Ecto neural progenitor cell (in vitro differentiated cells): Measurements from ENCODE around the gene SLC12A8.

Experiments used
- DNase-seq: peaks from one replicate; pipeline ENCODE4 v3.0.0-alpha.2; 2018; ENCODE audit warnings: low spot score

The SLC12A8 gene

DNA sequence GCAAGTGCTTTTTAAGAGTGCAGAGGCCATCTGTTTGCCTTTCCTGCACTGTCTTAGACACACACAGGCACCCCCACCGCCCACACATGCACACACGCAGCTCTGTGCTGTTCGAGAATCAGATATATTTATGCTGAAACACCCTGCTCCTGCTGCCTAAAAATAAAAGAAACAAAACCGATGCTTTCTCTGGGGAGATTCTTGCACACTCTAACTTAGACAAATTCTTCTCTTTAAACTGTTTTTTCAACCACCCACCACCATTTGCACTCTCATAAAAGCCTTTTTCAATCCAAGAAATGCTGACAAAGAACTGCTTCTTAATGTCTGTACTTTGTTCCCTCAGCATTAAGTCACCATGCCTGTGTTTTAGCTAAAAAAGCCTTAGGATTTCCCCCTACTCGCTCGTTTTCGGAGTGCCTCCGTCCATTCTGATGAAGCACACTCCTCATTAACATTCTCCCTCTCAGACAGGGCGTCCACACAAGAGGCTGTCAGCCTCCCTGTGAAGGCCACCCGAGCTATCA is 26.2 kb downstream of the SLC12A8 start:
- no peak for DNase-seq

DNA sequence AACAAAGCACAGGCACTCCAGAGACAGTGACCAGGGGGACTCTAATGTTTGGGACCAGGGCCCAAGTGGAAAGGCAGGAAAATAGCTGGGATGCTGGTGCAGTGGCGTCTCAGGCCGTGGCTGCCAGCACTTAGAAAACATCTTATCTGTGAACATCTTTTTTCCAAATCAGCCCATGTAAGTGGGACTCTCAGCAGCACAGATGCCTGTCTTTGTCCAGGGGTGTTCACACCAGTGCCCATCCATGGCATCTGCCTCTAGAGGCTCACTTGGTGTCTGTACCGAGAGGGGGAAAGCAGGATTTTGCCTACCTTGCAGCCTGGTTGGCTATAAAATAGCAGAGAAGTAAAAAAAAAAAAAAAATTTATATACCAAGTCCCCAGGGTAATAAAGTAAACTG is 26.7 kb downstream of the SLC12A8 start:
- no peak for DNase-seq

DNA sequence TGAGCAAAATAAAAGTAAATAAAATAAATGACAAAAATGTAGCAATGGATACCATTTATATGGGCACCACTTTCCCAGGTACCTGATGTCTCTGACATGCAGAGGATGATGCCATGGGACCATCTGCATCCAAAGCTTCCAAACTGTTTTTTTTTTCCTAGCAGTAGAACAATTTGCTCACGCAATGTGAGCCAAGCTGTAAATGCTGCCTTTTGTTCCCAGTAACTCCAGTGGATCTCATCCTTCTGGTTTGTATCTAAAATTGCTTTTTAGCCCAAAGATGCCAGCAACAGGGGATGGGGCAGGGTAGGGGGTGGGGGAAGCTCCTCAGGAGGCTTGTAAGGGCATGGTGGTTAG is 32.7 kb downstream of the SLC12A8 start:
- no peak for DNase-seq

DNA sequence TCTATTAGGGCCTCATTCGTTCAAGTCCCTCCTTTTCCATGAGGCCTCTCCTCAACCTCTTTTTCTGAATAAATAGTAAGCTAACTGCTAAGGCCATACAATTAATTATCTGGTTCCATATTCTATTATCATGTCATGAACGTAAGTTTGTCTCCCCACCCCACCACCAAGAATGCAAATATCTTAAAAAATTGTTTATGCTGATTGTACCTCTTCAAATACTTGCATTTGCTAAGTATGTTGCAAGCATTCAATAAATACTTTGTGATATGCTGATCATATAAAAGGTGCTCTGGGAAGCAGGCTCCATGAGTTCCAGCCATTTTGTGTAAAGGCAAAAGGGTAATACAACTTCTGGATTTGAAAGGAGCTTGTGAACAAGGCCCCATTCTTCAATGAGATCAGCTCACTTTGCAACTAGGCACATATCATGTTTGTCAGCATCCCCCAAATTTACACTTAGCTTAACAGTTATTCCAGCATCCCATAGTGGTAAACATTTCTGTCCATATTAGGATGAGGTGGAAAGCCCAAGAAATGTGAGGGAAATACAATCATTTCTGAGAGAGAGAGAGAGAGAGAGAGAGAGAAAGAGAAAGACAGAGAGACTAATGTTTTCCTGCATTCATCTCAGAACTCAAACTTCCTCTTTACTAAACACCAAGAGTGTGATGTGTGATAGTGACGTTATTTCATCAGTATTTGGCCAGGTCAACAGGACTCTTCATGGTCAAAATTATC is 33.2 kb downstream of the SLC12A8 start:
- no peak for DNase-seq

DNA sequence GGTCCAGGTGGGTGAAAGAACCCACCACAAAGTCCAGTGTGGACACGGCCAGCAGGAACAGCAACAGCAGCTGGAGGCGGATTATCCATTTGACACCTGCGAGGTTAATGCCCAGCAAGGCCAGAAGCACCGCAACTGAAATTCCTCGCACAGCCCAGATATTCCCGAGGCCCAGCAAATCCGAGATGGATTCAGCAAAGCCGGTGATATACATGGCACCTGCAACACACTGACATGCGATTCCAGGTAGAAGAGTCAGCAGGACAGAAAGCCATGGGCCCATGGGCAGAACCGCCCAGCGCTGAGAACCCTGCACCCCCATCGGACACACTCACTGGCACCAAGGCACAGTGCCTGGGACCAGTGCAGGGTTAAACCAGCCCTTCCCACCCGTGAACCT is 34.8 kb downstream of the SLC12A8 start:
- DNase-seq: no peak

DNA sequence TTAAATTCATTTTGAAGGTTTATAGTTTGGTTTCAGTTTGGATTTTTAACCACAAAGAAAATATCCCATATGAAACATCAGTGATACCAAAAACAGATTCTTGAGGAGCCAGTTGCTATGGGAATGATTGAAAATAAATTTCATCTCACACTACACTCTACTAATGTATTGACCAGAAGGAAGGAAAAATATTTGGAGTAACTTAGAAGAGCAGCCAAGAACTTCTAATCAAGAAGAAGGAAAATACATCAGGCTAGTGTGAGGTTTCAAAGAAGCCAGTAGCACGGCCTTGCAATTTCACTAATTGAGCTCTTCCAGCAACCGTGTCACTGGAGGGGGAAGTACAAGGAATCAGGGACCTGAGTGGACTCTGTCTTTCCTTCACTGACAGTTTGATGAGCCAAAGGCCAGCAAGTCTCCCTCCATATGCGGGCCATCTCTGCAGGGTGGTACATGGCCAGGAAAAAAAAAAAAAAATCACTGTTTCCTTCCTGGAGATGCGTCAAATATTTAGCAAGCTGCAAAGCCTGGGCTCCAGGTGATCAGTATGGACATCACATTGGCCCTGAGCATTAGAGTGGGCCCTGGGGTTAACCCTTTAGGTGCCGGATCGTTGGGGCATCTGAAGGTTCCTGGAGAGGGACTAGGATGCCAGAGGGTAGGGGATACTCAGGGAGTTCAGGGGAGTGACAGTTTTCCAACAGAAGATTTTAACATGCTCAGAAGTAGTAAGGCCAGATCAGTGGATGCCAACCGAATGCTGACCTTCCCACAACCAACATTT is 37.1 kb downstream of the SLC12A8 start:
- DNase-seq: no peak

DNA sequence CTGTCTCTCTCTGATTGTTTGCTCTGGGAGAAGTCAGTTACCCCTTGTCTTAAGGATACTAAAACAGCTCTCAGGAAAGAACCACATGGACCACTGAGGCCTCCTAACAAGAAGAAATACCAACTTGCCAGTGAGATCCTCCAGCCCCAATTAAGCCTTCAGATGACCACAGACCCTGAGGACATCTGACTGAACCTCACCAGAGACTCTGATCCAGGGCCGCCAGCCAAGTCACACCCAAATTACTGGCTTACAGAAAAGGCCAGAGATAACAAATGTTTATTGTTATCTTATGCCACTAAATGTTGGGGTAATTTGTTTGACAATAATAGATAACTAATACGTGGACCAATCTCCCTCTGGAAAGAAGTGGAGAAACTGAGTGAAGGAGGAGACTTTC is 40.2 kb downstream of the SLC12A8 start:
- no peak for DNase-seq

DNA sequence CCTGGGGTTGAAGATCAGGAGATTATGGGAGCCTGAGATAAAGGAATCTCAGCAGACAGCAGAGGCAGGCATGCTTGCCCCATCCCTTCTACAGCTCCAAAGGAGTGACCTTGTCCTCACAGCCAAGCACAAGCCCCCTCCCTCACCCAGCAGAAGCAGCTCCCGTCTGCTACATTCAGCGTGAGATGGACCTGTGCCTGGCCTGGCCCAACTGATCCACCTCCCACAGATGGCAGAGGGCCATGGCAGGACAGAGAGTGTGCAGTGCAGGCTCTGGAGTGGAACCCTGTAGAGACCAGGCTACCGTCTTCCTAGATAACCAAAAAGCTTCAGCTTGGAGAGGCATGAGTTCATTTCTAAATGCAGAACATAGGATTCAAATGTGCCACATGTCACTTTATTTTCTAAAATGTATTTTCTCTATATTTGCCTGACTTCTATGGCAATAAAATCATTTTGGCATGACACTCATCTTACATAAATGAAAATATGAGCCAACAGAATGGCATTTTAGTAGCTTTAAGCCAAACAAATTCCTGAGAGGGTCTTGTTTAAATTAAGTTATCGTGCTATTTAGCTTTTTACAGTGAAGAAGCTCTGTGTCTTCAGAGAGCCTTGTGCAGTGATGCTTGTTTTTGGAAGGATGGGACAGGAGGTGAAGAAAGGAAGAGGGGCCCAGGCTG is 43.7 kb downstream of the SLC12A8 start:
- DNase-seq: no peak

DNA sequence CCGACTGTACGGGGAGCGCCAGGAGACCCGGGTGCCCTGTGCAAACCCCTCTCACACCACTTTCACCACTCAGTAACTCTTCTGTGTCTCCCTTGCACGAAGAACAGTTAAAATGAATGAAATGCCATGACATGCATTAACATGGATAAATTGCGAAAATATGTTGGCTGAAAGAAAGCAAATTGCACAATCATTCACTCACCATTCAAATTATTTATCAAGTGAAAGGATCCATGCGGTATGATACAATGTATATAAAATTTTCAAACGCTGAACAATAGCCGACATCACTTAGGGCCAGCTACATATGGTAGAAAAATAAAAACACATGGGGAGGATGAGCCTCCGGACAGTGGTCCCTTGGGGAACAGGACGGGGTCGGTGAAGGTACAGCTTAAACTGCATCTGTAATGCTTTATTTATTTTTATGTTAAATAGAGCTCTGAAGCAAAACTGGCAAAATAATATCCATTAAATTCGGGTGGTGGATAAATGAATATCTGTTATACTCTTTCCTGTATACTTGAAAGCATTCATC is 45.9 kb downstream of the SLC12A8 start:
- DNase-seq: no peak

DNA sequence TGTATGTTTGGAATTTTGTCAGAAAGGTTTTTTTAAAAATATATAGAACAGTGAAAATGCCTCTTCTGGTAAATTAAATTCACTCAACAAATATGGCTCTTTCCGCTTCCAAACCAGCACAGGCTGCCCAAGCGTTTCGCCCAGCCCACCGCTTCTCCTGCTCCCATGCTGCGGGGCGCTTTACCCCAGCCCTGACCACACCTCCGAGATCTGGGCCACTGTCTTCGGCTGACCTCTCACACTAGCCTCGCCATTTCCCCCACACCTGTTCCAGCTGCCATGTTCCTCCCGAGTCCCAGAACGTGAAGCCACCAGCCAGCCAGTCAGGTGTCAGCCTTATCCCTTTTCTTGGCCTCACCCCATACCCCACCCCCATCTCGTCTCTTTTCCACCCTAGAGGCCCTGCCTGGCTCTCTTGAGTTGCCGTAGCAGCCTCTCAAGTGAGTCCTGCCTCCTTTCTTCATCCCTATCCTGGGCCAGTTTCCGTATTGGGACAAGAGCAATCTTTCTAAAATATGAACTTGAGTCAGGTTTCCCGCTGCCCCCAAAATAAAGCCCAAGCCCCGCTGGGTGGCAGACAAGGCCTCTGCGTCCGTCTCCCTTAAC is 46.5 kb downstream of the SLC12A8 start:
- DNase-seq: no peak

DNA sequence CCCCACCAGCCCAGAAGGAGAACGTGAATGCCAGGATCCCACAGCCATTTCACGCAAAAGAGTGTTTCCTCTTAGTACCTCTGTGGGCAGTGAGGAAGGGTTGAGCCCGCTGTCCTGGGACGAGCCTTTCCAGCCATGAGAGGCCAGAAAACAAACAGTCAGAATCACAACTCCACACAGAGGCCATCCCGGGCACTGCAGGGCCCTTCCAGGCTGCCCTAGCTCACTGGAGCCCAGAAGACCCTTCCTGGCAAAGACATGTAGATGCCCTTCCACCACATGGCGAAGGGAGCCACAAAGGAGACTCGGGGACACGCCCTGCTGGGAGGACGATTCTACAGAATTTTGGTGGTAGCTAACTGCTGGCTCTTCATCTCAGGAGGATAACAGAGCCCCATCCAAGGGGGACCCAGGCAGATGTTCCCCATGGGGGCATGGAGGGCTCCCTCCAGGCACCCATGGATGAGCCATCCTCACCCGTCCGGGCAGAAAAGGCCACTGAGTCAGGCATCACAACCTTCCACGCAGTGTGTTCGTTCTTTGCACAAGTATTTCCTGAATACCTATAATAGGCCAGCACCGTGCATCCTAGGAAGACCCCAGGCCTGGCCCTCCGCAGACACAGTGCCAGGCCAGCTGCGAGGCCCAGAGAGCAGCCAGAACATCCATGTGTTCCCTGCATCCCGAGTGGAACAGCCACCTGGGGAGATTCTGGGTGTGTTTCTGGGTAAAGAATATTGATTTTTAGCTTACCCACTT is 47.2 kb downstream of the SLC12A8 start:
- DNase-seq: peak; percentile 72

DNA sequence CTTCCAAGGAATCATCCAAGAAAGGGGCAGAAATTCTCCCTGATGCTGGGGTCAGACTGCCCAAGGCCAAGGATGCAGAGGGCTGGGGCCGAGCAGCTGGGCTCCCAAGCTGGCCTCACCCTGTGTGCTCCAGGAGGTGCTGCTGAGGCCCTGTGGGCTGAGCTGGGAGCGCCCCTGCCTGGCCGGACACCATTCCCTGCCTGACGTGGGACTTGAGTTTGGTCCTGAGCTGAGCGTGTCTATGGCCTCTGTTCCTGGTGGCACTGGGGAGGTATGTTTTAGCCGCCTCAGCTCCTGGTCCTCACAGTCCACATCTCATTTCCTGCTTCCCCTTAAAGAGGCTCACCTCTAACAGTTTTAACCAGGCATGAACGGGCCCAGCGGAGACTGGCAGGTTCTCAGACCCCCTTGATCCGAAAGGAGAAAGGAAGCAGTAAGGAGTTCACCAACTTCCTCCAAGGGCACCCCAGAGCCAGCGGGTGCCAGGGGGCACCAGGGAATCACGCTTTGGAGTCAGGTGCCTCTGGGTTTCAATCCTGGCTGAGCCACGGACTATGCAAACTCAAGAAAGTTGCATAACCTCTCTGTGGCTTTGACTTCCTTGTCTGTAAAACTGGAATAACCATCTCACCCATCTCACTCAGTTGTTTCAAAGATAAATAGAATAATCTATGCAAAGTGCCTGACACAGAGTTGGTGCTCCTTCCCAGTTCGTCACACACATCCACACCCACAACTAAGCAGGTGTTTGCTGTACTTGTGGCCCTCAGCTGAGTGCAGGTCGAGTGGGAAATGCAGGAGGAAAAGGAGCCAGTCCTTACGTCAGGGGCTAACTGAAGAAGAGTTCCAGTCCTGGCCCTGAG is 48.6 kb downstream of the SLC12A8 start:
- DNase-seq: no peak

DNA sequence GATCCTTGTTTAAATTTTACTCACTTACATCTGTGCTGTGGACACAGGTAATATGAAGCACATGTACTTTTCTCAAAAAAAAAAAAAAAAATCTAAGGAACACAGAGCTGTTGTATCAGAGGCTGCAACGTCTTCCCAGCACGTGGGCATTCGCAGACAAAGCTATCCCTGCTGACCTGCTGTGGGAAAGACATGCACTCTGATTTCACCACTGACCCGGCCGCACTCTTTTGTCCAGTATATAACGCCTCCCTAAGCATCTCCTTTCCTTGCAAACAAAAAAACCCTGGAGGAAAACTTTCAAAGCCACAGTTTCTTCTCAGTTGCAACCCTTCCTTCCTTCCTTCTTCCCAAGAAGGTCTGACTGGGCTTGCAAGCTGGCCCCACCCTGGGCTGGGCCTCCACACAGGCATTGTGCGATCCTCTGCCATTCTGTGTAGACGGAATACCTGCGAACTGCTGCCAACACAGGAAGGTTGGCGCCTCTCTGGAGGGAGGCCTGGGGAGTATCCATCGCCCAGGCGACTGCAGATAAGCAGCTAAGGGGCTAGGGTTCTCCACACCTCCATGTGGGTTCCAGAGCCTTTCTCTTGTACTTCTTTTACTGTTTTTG is 50.8 kb downstream of the SLC12A8 start:
- DNase-seq: no peak

DNA sequence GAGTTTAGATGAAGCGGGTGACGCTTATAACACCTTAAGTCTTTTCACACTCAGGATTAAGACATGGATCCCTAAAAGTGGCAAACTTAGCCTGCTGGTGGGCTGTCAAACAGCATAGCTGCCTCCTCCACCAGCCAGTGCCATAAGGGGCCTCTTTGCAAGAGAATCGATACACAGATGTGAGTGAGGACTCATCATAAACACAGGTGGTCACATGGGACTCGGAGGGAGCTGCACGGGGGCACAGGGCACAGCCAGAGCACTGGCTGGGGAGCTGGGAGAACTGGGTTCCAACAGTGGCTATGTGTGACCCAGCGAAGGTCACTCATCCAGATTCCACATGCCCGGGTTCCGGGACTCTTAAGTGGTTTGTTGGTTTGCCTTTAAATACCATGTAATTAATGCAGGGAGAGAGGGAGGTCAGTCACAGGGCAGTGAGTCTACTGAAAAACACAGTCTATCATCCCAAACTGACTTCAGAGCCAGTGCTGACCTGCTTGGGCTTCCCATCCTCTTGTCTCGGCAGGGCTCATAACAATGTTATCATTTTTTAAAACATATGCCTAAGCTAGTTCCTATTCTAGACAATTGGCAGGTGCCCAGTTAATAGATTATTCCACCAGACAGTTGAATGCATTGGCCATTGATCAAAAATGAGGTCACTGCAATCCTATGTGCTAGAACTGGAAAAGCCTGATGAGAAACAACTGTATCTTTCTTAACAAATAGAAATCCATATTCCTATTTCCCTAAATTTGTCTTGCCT is 51.8 kb downstream of the SLC12A8 start:
- peak; percentile 41 for DNase-seq

DNA sequence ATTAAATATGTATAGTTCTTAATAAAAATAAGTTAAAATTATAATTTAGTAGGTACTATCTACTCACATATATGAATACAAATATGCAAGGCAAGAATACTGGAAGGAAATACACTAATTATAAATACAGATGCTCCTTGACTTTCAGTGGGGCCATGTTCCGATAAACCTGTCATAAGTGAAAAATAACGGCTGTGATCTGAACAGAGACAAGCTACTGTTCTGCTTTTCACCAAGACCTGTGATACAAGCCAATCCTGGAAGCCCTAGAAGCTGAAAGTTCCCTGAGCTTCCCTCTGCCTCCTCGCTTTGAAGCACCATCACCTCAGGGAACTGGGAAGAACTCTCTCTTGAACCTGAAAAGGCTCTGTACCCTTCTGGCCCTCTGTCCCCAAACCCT is 55.4 kb downstream of the SLC12A8 start:
- DNase-seq: peak; percentile 29

DNA sequence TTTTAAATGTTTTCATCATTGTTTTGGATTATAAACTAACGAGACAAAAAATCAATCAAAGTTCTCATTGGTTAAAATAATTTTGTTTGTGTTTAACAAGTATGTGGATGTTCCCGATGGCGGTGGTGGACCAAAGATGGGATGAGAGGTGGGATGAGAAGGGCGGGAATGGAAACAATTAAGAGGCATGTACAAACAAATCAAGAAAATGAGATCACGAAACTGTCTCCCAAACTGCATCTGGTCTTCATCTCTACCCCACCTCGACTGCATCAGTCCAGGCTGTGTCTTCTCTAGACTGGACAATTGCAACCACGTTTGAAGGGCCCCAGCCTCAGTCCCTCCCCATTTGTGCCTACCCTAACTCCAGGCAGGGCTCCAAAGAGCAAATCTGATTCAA is 56.1 kb downstream of the SLC12A8 start:
- DNase-seq: peak; percentile 30

DNA sequence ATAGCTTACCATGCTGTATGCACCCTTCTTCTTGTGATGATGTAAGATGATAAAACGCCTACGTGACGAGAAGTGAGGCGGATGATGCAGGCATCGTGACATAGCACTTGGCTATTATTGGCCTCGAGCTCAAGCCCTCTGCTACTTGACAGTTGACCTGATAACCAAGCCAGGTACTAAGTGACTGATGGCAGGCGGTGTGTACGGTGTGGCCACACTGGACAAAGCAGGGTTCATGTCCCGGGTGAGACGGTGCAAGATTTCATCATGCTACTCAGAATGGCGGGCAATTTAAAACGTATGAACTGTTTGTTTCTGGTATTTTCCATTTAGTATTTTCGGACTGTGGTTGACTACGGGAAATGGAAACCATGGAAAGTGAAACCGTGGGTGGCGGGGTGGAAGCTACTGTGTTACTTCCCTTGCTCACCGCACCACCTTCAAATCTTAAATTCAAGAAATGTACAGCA is 57.7 kb downstream of the SLC12A8 start:
- DNase-seq: peak; percentile 25

DNA sequence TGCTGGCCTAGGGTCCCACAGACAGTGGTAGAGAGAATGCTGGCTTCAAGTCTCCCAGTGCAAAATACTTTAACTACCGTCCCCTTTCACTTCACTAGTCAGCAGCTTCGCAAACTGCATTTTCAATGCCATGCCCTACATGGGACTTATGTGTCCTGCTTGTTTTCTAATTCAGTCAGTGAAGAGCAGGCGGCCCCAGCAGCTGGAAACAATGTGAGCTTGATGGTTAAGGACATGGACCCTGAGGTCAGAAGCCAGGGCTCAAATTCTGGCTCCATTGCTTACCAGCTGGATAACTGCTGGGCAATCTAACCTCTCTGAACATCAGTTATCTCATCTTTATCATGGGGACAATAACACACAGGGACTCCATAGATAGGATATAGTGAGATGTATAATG is 58.4 kb downstream of the SLC12A8 start:
- peak; percentile 37 for DNase-seq

DNA sequence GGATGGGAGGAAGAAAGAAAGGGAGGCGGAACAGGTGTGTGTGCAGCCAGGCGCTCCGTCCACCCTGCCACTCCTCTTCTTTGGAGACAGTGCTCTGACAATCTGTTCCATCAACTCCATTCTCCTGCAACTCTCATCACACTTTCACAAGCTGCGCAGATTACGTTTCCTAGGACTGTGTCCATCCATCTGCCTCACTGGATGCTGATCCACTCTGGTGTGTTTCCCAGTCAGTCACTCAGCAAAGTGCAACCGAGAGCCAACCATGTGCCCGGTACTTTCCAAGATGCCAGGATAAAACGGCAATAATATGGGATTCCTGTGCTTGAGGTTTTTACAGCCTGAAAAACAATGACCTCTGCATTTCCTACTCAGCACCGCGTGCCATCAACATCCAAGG is 59.6 kb downstream of the SLC12A8 start:
- no peak for DNase-seq
